MG63 (cell line): ENCODE measurements around the gene NDUFAF4. TPM values are rescaled to one million over a fixed set of nuclear protein-coding genes. Genes with fewer than 3 reads are reported as not detected.

Source experiments
- DNase-seq: peaks from one replicate; pipeline ENCODE4 v3.0.0-alpha.2; 2020
- H3K27me3 ChIP-seq: fragments of 250-450 bp; sonication (Bioruptor Pico); 2 replicates; pipeline ENCODE4 v1.5.1; 2020; ENCODE audit warnings: mild to moderate bottlenecking, moderate library complexity
- H3K36me3 ChIP-seq: fragments of 250-450 bp; sonication (Bioruptor Pico); 2 replicates; pipeline ENCODE4 v1.5.1; 2020; ENCODE audit warnings: mild to moderate bottlenecking, moderate library complexity
- H3K4me3 ChIP-seq: fragments of 250-450 bp; sonication (Bioruptor Pico); 2 replicates; pipeline ENCODE4 v1.5.1; 2020; ENCODE audit warnings: mild to moderate bottlenecking, moderate library complexity
- H3K9me3 ChIP-seq: fragments of 250-450 bp; sonication (Bioruptor Pico); 2 replicates; pipeline ENCODE4 v1.5.1; 2020; ENCODE audit warnings: mild to moderate bottlenecking, moderate library complexity
- total RNA-seq: library from RNA; depleted of rRNA; stranded (reverse); fragments of >200 nt; shearing (Covaris generic); gene quantifications from 2 replicates; pipeline ENCODE4 v1.2.3, GENCODE V29; 2014; ENCODE audit warnings: low replicate concordance; rRNA removed

Gene NDUFAF4
- total RNA-seq, 1 experiment from 2014 or later, result 24.3 TPM

GRCh38 chr6:96862560-96862959 is 35.1 kb downstream of the NDUFAF4 start:
- H3K4me3 ChIP-seq, result no peak overlapping the region
- no peaks in the 10 kb centered on the region for H3K36me3 ChIP-seq
- DNase-seq, result no peak
- H3K27me3 ChIP-seq, result peaks cover 2% of the 10 kb centered on the region; the same call in 1 of the 2 replicates
- H3K9me3 ChIP-seq, result no peaks in the 10 kb centered on the region

DNA sequence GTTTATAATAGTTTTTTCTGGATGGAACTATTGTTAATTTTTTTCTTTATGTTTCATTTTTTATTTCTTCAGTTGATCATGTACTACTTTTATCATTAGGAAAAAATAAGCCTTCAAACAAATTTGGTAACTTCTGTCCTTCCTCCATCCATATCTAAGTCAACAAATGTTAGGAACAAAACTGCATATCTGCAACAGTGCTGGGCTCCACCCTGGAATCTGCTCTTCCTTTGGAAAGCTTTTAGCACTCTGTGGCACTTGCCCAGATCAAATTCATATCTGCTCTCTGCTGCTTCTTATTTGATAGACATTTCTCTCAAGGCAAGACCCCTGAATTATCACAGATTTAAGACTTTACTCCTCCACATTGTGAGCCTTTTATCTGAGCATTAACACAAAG is 36.1 kb downstream of the NDUFAF4 start:
- Histone ChIP-seq H3K27me3 (no peaks in the 10 kb centered on the region; the same call in 1 of the 2 replicates), H3K4me3 (no peak overlapping the region), H3K9me3 (no peaks in the 10 kb centered on the region), H3K36me3 (no peaks in the 10 kb centered on the region)
- no peak for DNase-seq

GRCh38 chr6:96856856-96857255 is 40.8 kb downstream of the NDUFAF4 start:
- Histone ChIP-seq H3K9me3 (peaks cover 2% of the 10 kb centered on the region), H3K27me3 (no peaks in the 10 kb centered on the region), H3K4me3 (no peak overlapping the region), H3K36me3 (no peaks in the 10 kb centered on the region)
- DNase-seq, result no peak

GRCh38 chr6:96853083-96853482 is 44.6 kb downstream of the NDUFAF4 start:
- H3K9me3 ChIP-seq, result peaks cover 2% of the 10 kb centered on the region
- H3K4me3 ChIP-seq, result no peak overlapping the region
- H3K36me3 ChIP-seq, result no peaks in the 10 kb centered on the region
- H3K27me3 ChIP-seq, result no peaks in the 10 kb centered on the region
- DNase-seq, result no peak

DNA sequence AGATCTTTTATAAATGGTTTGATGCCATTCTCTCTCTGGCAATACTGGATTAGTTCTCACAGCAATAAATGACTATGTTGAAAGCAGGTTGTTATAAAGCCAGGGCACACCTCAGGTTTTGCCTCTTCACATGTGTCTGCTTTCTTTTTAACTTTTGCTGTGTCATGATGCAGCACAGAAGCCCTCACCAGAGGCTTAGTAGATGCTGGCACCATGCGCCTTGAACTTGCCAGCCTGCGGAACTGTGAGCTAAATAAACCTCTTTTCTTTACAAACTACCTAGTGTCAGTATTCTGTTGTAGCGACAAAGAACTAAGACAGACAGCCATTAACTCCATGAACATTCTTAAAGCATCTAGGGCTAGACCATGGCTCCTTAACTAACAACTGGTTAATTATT is 45.1 kb downstream of the NDUFAF4 start:
- no peaks in the 10 kb centered on the region for H3K27me3 ChIP-seq
- H3K4me3 ChIP-seq, result no peak overlapping the region
- no peak for DNase-seq
- H3K36me3 ChIP-seq, result no peaks in the 10 kb centered on the region
- H3K9me3 ChIP-seq, result peaks cover 2% of the 10 kb centered on the region

DNA sequence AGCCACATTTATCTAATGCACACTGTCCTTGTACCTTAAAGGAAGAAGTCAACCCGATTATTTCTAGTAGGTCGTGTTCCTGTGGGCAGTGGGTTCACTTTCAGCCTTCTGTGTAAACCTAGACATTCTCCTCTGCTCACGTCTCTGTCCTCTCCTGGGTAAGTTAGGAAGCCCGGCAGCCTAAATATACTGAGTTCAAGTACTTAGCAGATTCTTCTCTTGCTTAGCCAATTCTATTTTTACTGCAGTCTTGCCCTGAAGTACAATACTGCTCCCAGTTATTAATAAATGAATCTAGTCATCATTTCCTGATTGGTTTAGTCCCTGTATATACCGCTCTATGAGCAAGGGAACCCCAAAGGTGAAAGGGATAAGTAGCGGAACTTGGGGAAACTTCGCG is 45.8 kb downstream of the NDUFAF4 start:
- Histone ChIP-seq H3K27me3 (no peaks in the 10 kb centered on the region), H3K9me3 (peaks cover 2% of the 10 kb centered on the region), H3K4me3 (no peak overlapping the region), H3K36me3 (no peaks in the 10 kb centered on the region)
- DNase-seq, result no peak

GRCh38 chr6:96849615-96850014 is 48.1 kb downstream of the NDUFAF4 start:
- DNase-seq, result no peak
- Histone ChIP-seq H3K36me3 (no peaks in the 10 kb centered on the region), H3K27me3 (no peaks in the 10 kb centered on the region), H3K4me3 (no peak overlapping the region), H3K9me3 (peaks cover 2% of the 10 kb centered on the region)

- no peaks in the 10 kb centered on the region for H3K27me3 ChIP-seq
- H3K9me3 ChIP-seq, result no peaks in the 10 kb centered on the region
- H3K36me3 ChIP-seq, result no peaks in the 10 kb centered on the region
- no peak for DNase-seq
- H3K4me3 ChIP-seq, result no peak overlapping the region
These were observed 53.2 kb downstream of the NDUFAF4 start for GRCh38 chr6:96844530-96844929.

- Histone ChIP-seq H3K4me3 (no peak overlapping the region), H3K27me3 (no peaks in the 10 kb centered on the region), H3K36me3 (no peaks in the 10 kb centered on the region), H3K9me3 (no peaks in the 10 kb centered on the region)
- DNase-seq, result no peak
These were observed 56.3 kb downstream of the NDUFAF4 start for GRCh38 chr6:96841345-96841744.

Other genes with a start within 250 kb of the NDUFAF4 start
- gene GPR63, start 60.4 kb downstream of the NDUFAF4 start, total RNA-seq, result 0.03 and 0.10 TPM in 2 replicates
- gene KLHL32, start 26.8 kb upstream of the NDUFAF4 start, total RNA-seq, result not detected in 2 replicates